Fibroblast of gingiva (primary cell): Measurements from ENCODE around the gene TMEM59L.
A peak's percentile ranks its signal among the peaks of the same experiment; 100 is the strongest.

ENCODE experiments used
- DNase-seq: peaks from one replicate; pipeline ENCODE4 v3.0.0-alpha.2; 2011; ENCODE audit warnings: low read depth

TMEM59L gene

GRCh38 chr19:18637673-18638630 is 25.3 kb downstream of the TMEM59L start:
- DNase-seq = no peak

DNA sequence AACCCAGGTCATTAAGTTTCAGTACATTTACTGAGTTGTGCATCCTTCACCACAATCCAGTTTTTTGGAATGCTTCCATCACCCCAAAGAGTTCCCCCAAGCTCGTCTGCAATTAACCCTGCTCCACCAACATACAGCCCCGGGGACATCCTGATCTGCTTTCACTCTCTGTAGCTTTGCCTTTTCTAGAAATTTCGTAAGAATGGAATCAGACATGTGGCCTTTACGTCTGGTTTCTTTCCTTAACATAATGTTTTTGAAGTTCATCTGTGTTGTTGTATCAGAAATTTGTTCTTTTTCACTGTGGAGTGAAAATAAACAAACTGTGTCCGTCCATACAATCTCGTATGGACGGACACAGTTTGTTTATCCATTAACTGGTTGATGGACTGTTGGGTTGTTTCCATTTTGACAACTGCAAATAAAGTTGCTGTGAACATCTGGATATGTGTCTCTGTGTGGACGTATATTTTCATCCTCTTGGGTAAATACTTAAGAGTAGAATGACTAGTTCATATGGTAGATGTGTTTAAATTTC is 27.1 kb downstream of the TMEM59L start:
- DNase-seq = peak; percentile 21

DNA sequence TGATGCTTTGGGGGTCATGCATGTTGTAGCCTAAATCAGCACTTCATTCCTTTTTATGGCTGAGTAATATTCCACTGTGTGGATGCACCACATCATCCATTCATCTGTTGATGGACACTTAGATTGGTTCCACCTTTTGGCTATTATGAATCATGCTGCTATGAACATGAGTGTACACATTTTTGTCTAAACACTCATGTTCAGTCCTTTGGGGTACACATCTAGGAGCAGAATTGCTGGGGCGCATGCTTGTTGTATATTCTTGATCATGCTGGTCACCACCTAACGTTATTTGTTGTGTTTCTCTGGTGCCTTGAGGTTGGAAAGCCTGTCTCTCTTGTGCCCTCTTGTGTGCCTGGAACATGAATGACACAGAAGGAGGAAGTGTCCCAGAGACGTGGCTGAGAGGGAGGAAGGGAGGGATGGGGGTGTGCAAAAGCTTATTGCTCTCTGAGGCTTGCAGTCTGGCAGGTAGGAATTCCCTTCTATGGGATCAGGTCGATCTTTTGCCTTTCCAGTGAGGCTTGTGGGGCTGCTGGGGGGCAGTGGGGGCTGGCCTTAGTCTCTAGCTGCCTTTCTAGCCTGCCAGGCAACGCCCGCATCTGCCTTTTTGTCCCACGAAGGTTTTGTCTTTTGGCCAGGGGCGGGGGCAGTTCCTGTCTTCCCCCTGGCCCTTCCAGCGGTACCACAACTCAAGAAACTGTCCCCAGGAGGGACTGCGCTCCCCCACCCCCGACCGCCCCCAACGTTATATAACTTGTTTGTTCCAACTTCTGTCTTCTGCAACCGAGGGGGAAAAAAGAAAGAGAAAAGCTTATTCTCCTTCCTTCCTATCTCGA is 31.7 kb downstream of the TMEM59L start:
- no peak for DNase-seq

DNA sequence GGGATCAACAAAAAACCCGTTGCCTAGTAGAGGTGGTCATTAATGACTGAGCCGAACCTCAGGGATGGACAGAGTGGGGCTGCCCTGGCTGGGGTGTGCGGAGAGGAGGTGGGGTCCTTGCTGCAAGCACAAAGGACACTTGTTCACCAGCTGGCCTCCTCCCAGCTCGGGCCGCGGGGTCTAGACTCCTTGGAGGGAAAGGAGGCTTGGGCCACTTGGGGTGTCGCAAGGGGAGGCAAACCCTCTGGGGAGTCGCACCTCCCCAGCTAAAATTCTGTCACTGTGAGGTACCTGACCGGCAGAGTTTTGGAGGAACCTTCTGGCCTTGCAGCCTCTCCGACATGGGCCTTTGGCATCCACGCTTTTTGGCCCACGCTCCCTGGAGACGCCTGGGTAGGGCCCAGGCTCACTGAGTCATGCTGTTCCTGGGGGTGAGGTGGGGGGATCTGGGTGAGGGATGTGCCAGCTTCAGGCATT is 32.4 kb downstream of the TMEM59L start:
- DNase-seq = no peak

DNA sequence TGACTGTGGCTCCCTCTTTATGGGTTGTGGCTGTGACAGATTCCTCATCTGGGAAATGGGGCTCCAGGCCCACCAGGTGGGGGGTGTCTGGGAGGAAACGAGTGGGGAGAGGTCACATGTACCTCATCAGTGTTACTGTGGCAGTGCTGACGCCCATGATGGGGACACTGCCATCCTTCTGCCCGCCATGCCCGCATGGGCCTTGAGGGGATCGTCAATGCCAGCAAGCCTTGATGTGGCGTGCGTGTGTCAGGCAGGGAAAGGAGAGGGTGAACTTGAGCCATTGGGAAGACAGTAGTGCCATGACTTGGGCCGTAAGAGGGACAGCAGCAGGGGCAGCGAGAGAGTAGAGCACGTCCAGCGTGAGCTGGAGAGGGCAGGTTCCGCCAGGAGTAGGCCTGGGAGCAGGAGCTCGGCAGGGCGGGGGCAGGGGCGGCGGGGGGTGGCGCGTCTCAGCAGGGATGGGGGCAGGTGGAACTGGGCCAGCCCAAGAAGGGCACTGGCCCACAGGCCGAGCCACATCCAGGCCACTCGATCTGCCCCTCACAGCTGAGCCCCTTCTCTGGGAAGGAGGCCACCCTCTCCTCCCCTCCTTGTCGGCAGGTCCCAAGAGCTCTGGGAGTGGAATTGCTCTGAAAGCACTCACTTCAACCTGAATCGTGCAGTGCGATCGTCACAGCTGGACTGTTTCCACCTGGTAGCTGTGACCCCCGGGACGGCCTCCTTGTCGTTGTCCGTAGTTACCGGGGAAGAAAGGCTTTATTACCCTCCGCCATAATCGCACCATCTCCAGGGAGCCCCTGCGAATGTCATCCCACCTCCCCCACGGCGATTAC is 34.1 kb downstream of the TMEM59L start:
- no peak for DNase-seq

- no peak for DNase-seq
Observed at GRCh38 chr19:18647371-18647767, 34.7 kb downstream of the TMEM59L start.

DNA sequence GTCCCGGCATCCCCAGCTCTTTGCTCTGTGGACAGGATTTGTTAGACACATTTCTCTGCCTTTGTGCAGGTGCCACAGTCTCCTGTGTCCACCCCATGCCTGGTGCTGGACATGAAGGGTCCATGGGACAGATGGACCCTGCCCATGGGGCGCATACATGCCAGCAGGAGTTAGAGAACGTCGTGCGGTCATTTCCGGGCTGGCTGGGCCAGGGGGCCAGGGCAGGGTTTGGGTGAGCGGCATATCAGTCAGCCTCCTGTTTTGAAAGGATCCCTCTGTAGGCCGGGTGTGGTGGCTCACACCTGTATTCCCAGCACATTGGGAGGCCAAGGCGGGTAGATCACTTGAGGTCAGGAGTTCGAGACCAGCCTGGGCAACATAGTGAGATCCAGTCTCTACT is 35.1 kb downstream of the TMEM59L start:
- DNase-seq = no peak

DNA sequence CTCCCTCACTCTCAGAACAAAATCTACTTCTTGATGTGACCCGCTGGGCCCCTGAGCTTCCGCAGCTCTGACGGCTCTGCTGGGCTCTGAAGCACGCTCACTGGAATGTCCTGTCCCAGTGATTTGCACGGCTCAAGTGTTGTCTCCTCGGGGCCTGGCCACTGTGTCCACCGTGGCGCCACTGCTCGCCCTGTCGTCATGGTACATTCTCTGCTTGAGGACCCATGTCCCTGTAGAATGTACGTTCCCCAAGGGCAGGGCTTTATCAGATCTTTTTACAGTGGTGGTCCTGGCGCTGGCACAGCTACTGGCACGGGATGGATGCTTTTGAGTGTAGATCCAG is 36.3 kb downstream of the TMEM59L start:
- peak; percentile 43 for DNase-seq

- DNase-seq = peak; percentile 51
Observed at GRCh38 chr19:18649371-18650020, 36.8 kb downstream of the TMEM59L start.

- peak; percentile 83 for DNase-seq
Observed at GRCh38 chr19:18650021-18650390, 37.3 kb downstream of the TMEM59L start.

GRCh38 chr19:18650468-18651041 is 37.9 kb downstream of the TMEM59L start:
- DNase-seq = peak; percentile 94

GRCh38 chr19:18651300-18651699 is 38.6 kb downstream of the TMEM59L start:
- no peak for DNase-seq

DNA sequence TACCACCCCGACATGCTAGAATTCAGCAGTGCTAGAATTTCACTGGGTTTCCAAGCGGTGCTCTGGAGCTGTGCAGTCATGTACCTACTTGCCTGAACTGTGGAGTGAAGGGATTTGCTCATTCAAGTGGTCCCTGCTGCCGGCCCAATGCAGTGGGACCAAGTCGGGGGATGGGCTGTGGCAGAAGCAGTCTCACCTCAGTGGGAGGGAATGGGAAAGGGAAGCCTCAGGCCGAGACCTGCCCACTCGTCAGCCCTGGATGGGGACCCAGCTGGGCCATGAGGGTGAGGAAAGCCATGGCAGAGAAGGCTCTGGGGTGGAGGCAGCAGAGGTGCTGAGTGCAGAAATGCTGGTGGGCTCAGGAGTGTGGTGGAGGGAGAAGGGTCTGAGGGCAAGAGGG is 39.1 kb downstream of the TMEM59L start:
- no peak for DNase-seq

- no peak for DNase-seq
Observed at GRCh38 chr19:18653853-18654252, 41.2 kb downstream of the TMEM59L start.

DNA sequence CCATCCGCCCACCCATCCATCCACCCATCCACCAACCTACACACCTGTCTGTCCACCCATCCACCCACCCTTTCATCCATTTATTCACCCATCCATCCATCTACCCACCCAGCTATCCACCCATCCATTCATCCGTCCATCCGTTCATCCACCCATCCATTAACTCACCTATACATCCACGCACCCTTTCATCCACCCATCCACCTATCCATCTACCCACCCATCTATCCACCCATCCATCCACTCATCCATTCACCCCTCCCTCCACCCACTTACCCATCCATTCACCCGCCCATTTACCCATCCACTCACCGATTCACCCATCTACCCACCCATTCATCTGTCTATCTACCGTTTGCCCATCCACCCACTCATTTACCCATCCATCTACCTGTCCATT is 41.8 kb downstream of the TMEM59L start:
- no peak for DNase-seq

DNA sequence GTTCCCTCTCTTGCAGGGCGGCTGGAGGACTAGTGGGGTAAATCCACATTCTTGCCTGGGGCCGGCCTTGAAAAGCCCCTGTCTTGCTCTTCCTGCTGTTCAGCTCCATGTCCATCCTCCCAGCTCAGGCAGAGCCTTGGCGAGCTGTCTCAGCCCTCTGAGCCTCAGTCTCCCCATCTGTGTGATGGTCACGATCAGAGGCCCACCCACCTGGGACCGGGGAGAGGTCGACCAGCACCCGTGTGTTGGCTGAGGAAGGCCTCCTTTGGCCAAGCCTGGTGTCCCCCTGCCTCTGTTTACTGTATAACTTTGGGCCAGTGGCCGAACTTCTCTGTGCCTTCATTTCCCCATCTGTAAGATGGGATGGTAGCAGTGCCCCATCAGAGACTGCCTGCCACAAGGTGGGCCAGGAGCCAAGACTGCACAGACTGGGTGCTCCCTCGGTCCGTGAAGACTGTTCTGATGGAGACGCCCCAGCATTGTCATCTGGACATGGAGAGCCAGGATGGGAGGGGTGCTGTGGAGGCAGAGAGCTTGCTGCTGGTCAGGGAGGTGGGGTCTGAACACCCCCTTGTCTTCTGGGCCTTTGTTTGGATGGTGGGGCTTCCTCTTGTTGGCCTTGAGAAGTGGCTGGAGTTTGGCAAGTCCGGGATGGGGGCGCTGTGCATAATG is 42.6 kb downstream of the TMEM59L start:
- DNase-seq = no peak

GRCh38 chr19:18656337-18657086 is 43.8 kb downstream of the TMEM59L start:
- no peak for DNase-seq

DNA sequence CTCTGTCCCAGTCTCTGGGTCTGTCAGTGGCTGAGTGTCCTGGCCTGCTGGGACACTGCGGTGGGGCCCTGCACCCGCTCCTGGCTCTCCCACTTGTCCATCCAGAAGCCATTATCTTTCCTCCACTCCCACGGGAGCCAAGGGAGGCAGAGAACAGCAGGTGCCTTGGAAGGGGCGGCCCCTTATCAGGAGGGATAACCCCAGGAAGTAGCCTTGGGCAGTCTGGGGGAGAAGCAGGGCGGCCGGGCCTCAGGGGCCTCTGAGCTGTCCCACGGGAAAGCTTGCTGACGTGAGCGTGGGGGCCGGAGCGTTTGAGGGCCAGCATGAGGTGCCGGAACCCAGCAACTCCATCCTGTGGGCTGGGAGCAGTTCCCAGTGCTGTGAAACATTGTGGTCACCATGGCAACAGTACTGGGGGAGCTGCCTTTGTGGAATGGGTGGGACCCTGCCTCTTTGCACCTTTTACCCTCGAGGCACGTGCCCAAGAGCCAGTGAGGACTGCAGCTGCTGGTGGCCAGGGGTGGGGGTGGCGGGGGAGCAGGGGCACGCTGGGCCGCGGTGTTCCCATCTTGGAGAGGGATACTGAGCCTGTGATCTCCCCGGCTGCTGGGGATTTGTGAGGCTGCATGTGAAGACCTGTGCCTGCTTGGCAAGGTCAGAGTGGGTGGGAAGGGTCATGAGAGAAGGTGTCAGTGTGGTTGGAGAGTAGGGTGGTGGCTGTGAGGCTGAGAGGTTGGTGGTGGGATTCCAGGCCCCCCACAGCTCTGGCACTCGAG is 45.1 kb downstream of the TMEM59L start:
- peak; percentile 60 for DNase-seq

DNA sequence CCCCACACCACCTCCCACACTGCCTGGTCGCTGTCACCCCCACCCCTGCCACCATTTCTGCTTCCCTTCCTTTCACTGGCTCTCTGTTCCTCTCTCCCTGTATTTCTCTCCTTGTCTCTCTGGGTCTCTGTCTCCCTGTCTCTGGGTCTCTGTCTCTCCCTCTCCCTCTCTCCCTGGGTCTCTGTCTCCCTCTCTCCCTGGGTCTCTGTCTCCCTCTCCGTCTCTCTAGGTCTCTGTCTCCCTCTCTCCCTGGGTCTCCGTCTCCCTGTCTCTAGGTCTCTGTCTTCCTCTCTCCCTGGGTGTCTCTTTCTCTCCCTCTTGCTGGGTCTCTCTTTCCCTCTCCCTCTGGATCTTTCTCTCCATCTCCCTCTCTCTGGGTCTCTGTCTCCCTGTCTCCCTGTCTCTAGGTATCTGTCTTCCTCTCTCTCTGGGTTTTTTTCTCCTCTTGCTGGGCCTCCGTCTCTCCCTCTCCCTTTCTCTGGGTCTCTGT is 45.7 kb downstream of the TMEM59L start:
- DNase-seq = no peak
